Measurements from ENCODE around the gene SNX14.
"Not testable (repeated sequence)": the region's sequence is repeated elsewhere in the genome, so short reads cannot be mapped to it uniquely, and the experiment has no call there.

Gene SNX14

DNA sequence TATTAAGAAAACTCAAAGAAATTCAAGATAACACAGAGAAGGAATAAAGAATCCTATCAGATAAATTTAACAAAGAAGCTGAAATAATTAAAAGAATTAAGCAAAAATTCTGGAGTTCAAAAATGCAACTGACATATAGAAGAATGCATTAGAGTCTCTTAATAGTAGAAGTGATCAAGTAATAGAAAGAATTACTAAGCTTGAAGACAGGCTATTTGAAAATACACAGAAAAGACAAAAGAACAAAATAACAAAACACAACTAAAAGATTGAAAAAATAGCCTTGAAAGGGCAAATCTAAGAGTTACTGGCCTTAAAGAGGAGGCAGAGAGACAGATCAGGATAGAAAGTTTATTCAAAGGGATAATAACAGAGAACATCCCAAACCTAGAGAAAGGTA is 12.1 kb downstream of the SNX14 start:
- no peak for DNase-seq

DNA sequence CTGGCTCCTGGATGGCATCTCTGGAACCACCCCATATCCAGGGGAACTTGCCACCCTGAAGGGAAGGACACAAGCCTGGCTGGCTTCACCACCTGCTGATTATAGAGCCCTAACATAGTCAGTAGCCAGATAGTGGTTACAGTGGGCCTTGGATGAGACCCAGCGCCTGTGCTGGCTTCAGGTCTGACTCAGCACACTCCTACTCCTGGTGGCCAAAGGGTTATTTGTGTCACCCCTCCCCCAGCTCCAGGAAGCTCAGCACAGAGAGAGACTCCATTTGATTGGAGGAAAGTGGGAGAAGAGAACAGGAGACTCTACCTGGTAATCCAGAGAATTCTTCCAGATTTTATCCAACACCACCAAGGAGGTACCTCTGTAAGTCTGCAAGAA is 12.8 kb downstream of the SNX14 start:
- DNase-seq = no peak

DNA sequence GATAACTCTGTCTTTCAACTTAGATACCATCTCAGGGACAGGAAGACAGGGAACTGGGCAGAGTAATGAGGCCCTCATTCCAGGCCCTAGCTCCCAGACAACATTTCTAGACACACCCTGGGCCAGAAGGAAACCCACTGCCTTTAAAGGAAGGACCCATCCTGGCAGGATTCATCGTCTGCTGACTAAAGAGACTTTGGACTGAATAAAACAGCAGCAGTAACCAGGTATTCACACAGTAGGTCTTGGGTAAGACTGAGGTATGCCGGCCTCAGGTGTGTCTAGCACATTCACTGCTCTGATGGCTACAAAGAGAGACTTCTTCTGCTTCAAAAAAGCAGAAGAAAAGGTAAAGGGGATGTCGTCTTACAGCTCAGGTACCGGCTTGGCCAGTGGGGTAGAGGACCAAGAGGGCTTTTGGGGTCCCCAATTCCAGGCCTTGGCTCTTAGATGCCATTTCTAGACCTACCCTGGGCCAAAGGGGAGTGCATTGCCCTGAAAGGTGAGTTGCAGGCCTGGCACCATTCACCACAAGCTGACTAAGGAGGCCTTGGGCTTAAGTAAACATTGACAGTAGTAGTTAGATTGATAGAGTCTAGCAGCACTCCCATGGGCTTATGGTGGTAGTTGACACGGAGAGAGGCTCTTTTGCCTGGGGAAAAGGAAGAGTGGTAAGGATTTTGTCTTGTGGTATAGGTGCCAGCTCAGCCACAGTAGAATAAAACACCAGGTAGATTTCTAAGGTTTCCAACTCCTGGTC is 13.4 kb downstream of the SNX14 start:
- DNase-seq = no peak

DNA sequence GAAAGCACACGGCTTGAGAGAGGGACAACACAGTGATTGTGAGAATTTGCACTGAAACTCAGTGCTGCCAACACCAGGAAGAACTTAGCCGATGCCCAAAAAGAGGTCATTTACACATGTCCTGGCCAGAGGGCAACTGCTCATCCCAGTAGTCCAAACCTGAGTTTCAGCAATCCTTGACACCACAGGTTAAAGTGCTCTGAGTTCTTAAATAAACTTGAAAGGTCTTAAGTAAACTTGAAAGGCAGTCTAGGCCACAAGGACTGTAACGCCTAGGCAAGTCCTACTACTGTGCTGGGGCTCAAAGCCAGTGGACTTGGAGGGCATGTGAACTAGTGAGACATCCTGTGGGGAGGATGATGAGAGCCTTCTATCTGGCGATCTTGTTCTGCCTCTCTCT is 14.1 kb downstream of the SNX14 start:
- DNase-seq = no peak

DNA sequence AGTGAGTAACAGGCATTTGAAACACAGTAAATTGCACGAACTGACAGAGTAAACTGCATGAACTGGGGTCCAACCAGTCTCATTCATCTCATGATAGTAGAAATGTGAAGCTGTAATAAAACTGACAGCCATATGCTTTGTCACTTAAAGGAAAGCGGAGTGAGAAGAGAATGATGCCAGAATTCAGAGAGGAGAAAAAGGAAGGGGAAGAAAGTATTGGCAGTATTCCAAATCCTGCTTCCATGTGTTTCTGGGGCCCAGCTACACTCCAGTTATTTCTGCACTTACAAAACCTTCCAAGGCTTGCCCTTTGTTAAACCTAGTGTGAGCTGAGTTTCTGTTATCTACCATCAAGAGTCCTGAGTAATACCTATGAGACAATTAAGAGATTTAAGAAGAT is 17.2 kb downstream of the SNX14 start:
- no peak for DNase-seq

DNA sequence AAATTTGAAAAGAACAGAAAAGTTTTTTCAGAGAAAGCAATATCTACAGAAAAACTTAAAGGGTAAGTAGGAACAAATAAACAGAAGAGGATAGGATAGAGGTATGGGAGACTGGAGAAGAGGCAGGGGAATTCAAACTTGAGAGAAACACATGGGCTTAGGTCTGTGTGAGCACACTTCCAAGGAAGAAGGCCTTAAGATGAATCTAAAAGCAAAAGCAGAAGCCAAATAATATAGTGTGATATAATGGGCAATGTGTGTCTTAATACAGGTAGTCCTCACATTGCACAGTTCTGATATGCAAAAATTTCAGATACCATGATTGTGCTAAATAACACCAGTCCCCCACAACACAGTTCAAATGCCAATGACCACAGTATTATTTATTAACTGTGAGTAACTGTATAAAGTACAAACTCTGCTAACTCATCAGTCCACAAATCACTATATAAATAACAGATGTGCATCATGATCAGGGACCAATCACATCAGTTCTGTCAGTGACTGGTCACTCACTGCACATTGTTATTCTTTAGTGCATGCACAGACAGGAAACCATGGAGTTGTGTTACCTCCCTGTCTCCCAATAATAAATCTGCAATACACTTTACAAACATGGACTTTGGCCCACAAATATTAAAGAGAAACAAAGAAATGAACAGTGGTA is 18.6 kb downstream of the SNX14 start:
- DNase-seq = no peak

DNA sequence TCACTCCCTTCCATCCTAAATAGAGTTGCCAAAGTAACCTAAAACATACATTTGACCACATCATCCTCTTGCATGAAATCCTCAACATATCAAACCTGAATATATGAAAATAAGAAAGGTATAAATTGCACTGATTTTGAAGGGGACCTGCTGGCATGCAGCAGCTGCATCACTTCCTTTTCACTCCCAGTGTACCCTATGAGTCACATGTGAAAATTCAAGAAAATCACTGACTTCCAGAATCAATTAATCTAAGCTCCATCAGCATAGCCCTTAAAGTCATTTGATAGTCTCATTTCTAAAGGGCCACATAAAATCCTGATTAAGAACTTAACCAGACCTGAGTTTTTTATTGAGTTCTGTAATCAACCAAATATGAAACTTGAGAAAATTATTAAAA is 24.3 kb downstream of the SNX14 start:
- no peak for DNase-seq

DNA sequence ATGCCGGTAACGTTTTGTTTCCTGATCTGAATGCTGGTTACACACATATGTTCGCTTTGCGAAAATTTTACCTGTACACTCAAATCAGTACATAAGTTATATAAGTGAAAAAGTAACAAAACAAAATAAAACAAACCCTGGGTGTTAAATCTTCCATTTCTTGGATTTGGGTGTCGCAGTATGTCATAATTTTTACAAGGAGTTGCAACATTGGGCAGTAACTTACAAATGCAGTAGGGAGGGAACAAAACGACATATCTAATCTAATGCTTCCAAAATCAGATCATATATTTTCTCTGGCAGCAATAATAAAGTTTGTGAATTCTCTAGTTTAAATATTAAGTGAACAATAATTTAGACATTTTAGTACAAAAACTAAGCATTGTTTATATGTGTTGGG is 25.2 kb downstream of the SNX14 start:
- DNase-seq = no peak

DNA sequence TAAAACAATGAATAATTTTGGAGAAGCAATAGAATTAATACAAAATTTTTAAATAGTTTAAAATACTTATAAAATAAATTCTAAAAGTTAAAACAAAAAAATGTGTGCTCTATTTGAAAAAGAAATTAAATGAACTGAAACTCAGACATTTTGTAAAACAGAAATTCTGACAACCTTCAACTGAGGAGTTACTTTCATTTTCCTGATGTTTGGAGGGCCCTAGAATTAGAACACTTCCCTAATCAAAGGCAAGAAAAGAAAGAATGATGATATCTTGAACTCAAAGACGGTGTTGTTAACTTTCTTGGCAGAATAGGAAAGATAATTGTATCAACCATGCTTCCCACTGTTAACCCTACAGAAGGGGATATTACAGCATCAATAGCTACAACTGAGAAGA is 27.9 kb downstream of the SNX14 start:
- no peak for DNase-seq

DNA sequence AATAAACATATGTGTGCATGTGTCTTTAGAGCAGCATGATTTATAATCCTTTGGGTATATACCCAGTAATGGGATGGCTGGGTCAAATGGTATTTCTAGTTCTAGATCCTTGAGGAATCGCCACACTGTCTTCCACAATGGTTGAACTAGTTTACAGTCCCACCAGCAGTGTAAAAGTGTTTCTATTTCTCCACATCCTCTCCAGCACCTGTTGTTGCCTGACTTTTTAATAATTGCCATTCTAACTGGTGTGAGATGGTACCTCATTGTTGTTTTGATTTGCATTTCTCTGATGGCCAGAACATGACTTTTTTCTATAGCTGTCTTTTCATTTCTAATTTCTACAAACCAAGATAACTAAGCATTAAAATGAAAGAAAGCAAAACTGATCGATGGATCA is 29.4 kb downstream of the SNX14 start:
- DNase-seq = not testable (repeated sequence)

DNA sequence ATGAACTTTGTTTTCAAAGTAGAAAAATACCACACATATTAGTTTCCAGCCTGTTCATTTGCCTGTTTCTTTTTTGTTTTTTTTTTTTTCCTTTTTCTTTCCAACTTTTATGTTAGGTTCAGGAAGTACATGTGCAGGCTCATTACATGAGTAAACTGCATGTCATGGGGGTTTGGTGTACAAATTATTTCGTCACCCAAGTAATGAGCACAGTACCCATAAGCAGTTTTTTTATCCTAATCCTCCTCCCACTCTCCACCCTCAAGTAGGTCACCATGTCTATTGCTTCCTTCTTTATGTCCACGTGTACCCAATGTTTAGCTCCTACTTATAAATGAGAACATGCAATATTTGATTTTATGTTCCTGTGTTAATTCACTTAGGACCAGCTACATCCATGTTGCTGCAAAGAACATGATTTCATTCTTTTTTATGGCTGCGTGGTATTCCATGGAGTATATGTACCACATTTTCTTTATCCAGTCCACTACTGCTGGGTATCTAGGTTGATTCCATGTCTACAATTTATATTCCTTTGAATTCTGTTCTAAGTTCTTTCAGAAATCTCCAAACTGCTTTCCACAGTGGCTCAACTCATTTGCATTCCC is 31.8 kb downstream of the SNX14 start:
- no peak for DNase-seq

DNA sequence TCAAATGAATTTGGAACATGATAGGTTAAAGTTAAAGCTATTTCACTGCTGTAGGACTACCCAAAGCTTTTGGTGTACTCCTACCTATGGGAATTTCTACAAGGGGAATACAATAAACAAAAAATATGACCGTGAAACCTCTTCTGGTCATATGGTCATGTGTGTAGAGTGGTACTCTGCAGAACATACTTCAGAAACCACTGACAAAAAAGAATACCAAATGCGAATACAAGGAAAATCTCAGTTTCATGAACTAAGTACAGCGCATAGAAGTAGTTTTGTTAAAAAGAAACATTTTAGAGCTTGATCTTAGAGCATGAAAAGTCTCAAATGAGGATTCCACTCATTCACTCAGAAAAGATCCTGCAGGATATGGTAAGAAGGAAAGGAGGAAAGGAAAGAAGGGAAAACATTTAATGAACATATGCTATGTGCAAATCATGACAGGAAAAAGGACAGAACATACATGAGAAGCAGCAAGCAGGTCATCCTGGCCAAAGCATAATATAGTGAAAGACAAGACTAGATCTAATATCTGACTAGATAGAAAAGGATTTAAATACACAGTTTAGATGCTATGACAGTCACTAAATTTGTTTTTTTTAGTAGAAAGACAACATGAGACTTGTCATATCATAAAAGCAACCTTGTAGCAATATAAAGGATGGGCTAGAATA is 36.5 kb downstream of the SNX14 start:
- DNase-seq = no peak

DNA sequence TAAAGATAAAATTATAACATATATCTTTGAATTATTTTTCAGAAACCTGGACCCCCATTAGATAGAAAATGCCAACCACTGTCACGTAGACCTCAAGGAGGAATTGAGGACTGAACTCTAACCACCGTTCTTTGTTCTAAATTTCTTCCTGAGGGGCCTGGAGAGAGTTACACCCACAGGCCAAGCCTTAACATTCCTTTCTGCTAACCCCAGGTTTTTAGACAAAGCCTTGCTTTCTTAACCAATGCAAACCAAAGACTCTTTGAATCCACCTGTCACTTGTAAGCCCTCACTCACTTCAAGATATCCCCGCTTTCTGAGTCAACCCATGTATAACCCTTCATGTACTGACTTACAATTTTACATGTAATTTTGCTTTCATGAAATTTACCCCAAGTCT is 41.0 kb downstream of the SNX14 start:
- DNase-seq = no peak

DNA sequence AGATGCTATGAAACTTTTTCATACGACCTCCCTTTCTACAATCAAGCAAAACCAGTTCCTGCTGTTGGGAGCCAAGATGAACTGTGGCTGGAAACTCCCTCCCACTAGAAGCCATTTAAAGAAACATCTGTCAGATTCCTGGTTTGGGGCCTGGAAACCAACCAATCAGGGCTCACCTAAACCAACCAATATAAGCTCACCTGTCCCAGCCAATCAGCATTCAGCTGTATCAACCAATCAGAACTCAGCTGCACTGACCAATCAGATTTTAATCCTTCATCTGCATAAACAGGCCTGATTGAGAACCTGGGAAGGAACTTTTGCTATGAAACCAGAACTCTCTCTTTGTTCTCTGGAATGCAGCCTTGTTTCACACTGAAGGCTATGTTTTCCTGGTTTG is 42.4 kb downstream of the SNX14 start:
- no peak for DNase-seq

DNA sequence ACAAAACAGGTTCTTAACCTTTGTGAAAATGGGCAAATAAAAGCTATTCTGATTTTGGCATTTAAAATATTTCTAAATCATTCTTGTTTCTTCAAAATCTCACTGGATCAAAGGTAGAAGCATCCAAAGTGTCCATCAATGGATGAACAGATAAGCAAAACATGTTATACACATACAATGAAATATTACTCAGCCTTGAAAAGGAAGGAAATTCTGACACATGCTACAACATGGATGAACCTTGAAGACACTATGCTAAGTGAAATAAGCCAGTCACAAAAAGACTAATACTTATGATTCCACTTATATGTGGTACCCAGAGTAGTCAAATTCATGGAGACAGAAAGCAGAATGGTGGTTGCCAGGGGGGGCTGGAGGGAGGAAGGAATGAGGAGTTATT is 45.9 kb downstream of the SNX14 start:
- no peak for DNase-seq

DNA sequence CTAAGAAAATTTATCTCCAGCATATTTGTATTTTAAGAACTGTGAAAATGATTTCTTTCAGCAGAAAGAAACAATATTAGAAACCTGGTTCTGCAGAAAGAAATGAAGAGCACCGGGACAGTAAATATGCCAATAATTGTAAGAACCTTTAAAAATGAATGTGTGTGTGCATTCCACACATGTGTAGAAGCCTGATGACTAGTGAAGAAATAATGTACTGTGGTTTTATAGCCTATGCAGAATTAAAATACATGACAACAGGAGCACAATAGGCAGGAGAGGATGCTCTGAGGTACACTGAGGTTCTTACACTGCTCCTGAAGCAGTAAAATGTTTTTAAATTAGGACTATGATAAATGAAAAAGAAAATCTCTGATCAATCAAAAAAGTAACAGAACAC is 48.9 kb downstream of the SNX14 start:
- no peak for DNase-seq

DNA sequence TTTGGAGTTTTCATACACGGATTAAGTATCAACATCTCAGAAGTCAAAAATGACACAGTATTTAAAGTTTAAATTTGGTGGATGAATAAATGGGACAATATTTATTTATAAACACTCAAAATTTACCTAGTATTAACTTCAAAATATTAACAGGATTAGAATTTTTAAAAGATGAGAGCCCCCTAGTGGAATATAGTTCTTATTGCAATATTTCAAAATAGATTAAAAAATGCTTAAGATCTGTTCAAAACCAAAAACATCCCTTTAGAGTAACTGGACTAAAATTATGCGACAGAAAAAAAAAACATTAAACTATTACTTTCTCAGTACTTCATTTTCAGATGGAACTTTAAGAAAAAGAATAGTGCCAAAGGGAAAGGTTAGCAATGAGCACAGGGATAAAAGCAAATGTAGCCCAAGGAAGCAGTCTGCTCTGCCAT is 56.6 kb downstream of the SNX14 start:
- DNase-seq = no peak

DNA sequence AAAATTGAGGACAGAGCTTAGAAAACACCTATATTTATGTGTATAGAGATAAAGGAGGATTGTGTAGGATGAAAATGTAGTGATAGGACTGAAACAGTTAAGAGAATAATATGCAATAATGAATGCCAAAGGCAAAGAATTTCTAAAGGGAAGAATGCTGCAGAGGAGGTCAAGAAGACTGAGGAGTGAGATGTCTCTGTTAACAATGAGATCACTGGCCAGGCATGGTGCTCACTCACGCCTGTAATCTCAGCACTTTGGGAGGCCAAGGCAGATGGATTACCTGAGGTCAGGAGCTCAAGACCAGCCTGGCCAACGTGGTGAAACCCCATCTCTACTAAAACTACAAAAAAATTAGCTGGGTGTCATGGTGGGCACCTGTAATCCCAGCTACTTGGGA is 69.4 kb downstream of the SNX14 start:
- not testable (repeated sequence) for DNase-seq

DNA sequence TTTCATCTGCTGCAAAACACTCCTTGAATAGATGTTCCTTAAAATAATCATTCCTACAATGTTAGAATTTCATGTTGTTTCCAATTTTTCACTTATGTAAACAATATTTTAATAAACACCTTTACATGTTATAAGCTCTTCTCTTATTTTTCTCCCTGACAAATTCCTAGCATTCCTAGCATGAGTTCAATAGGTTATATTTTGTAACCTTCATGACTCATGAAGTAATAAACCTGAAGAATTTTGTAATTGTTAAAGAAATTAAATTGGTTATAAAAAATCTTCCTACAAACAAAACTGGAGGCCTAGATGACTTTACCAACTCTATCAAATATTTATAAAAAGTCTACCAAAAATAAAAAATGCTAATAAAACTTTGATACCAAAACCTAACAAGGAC is 77.5 kb downstream of the SNX14 start:
- DNase-seq = no peak

DNA sequence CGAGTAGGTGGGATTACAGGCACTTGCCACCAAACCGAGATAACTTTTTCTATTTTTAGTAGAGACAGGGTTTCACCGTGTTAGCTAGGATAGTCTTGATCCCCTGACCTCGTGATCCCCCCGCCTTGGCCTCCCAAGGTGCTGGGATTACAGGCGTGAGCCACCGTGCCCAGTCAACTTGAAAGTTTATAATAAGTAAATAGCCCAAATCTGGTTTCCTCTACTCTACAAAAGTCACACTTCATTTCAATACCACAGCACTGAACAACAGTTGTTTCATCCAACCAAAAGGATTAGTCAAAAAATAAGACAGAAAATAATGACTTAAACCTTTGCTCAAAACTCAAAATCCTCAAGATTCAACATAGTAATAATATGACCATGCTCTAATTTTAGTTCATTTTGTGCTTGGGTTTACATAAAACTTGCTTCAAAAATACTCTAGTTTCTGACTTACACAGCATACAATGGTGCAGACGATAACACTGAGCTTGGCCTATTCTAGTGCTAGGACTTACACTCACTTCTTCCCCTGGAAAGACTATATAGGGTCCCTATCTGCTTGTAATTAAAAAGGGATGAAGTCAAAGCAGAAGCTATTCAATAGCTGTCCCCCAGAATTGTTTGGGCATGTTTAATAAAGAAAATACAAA is 87.1 kb downstream of the SNX14 start:
- no peak for DNase-seq

DNA sequence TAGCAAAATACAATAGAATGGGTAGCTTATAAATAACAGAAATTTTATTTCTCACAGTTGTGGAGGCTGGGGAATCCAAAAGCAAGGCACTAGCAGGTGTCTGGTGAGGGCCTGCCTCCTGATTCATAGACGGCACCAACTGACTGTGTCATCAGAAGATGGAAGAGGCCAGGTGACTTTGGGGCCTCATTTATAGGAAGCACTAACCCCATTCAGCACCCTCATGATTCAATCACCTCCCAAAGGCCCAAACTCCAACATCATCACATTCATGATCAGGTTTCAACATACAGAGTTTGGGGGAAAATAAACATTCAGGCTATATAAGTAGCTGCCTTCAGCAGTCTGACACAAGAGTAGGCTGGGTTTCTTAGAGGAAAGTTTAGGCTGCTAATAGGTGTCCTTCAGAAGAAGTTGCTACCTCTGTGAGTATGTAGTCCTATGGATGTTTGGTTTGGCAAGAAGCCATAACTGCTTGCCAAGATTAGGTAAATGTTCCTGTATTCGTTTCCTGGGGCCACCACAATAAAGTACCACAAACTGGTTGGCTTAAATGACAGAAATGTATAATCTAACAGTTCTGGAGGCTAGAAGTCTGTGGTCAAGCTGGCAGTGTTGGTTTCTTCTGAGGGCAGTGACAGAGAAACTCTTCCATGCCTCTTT is 94.9 kb downstream of the SNX14 start:
- DNase-seq = no peak

DNA sequence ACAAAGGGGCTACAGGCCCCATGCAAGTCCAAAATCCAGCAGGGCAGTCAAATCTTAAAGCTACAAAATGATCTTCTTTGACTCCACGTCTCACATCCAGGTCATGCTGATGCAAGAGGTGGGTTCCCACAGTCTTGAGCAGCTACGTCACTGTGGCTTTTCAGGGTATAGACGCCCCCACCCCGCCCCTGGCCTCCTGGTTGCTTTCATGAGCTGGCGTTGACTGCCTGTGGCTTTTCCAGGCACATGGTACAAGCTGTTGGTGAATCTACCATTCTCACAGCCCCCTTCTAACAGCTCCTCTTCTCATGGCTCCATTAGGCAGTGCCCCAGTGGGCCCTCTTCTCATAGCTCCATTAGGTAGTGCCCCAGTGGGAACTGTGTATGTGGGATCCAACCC is 96.8 kb downstream of the SNX14 start:
- DNase-seq = no peak
